Measurements from ENCODE around the gene SMIM5. TPM values are rescaled to one million over a fixed set of nuclear protein-coding genes. Genes with fewer than 3 reads are reported as not detected.
A peak's percentile ranks its signal among the peaks of the same experiment; 100 is the strongest.

Gene SMIM5, protein sequence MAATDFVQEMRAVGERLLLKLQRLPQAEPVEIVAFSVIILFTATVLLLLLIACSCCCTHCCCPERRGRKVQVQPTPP
- polyA plus RNA-seq (2011; rRNA removed): 0.10 TPM in 1 of 2 replicates, not detected in the other
- not detected in 2 replicates for polyA minus RNA-seq (2011; rRNA and poly(A)+ RNA removed)

DNA sequence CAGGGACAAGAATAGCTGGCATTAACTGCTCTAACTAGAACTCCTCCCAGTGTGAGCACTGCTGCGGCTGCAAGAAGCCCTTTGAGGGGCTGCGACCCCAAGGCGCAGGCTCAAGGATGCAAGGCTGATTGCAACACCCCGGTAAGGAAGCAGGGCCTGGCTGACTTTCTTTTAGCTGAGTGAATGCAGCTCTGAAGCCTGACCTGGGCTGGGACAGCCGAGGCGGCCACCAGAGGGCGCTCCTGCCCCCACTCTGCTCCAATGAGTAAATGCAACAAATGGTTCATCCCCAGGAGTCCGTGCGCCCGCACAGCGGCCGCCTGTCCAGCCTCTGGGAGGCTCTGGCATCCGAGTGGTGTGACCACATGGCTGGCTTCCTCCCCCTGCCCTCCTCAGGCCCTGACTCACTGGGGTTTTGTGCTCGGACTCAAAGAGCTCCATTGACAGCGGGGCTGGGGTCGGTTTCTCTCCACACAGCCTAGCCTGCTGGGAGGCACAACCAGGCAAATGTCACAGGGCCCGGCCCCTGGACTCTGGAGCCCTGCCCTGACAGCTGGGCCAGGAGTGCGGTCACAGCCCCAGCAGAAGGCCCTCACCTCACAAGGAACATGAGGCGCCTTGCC, at the start of gene SMIM5:
Gene SMIM5, plus strand, starts transcription at position 572 of the 623 bp plus-strand sequence. CDS start 6,768 bp downstream, outside the sequence.
- peaks cover 15% of the 10 kb centered on the region for H3K36me3 ChIP-seq (ENCODE audit: control insufficient read depth, insufficient read depth, low read length)
- ChIA-PET CTCF (interaction anchor here (0.5 to 21.7 kb wide), 53 partner anchors 9 to 798 kb away, joined by 3 to 502 read pairs (median 6); partner anchors contain the start of genes GALK1, RECQL5 and SAP30BP), POLR2A (no interaction called here)
- H3K4me3 ChIP-seq (ENCODE audit: low read depth, low read length): no peak within 1 kb of the TSS
- TF ChIP-seq, protein P1, sequence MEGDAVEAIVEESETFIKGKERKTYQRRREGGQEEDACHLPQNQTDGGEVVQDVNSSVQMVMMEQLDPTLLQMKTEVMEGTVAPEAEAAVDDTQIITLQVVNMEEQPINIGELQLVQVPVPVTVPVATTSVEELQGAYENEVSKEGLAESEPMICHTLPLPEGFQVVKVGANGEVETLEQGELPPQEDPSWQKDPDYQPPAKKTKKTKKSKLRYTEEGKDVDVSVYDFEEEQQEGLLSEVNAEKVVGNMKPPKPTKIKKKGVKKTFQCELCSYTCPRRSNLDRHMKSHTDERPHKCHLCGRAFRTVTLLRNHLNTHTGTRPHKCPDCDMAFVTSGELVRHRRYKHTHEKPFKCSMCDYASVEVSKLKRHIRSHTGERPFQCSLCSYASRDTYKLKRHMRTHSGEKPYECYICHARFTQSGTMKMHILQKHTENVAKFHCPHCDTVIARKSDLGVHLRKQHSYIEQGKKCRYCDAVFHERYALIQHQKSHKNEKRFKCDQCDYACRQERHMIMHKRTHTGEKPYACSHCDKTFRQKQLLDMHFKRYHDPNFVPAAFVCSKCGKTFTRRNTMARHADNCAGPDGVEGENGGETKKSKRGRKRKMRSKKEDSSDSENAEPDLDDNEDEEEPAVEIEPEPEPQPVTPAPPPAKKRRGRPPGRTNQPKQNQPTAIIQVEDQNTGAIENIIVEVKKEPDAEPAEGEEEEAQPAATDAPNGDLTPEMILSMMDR (IDR thresholded peaks at IDR 0.05; ENCODE audit: insufficient read depth, low read depth, low read length): peak; percentile 96
- no peaks in the 10 kb centered on the region for H3K27me3 ChIP-seq (ENCODE audit: control insufficient read depth, insufficient read depth, low read length)
- peak; percentile 45 for DNase-seq (ENCODE audit: low read depth)

DNA sequence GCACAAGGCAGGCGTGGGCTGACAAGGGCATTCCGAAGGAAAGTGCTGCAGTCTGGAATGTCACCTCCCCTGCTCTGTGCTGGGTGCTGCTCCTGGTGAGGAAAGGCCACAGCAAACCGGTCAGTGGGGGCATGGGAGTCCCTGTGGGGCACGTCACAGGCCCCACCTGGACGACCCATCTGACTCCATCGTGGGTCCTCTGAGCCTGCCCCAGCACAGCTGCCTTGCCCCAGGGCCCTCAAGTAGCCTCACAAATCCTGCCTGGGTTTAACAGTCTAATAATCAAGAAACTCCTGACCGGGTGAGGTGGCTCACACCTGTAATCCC, 48.4 kb upstream of the SMIM5 start:
- ChIA-PET CTCF (interaction anchor here (0.6 to 1.7 kb wide), 3 partner anchors 18 to 165 kb away, joined by 3 to 4 read pairs (median 3); no protein-coding TSS in a partner anchor), POLR2A (no interaction called here)
- Histone ChIP-seq H3K36me3 (ENCODE audit: control insufficient read depth, insufficient read depth, low read length) (no peaks in the 10 kb centered on the region), H3K4me3 (ENCODE audit: low read depth, low read length) (no peak overlapping the region), H3K27me3 (ENCODE audit: control insufficient read depth, insufficient read depth, low read length) (peaks cover 19% of the 10 kb centered on the region)
- DNase-seq (ENCODE audit: low read depth): no peak
- TF ChIP-seq, protein P1 (IDR thresholded peaks at IDR 0.05; ENCODE audit: insufficient read depth, low read depth, low read length): no peak

- DNase-seq (ENCODE audit: low read depth): no peak
- CTCF ChIA-PET: interaction anchor here (0.6 to 1.2 kb wide), 5 partner anchors 8 to 326 kb away, joined by 3 to 8 read pairs (median 5); partner anchors contain the start of genes MRPS7 and SMIM5
- POLR2A ChIA-PET: no interaction called here
Measured at GRCh38 chr17:75587675-75588595, 45.3 kb upstream of the SMIM5 start, which contains the start of gene MYO15B. MYO15B (plus strand) TSS chr17:75587800; CDS start chr17:75588058, 258 bp downstream.

DNA sequence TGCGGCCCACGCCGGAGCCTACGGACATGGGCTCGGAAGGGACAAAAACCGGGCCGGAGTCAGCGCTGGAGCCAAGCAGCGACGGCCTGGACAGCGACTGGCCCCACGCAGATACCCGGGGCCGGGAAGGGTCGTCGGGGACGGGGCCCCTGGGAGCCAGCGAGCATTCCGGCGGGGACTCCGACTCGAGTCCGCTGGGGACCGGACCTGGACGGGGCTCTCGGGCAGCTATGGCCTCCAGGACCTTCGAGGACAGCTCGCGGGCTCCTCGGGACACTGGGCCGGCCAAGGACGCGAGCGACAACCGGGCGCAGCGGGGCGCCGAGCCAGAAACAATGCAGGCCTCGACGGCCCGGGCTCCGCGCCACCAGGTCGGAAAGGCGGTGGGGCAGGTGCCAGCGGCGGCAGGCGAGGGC, 44.6 kb upstream of the SMIM5 start:
- ChIA-PET CTCF (interaction anchor here (0.6 to 1.2 kb wide), 5 partner anchors 8 to 327 kb away, joined by 3 to 8 read pairs (median 5); partner anchors contain the start of genes MRPS7 and SMIM5), POLR2A (no interaction called here)
- H3K36me3 ChIP-seq (ENCODE audit: control insufficient read depth, insufficient read depth, low read length): no peaks in the 10 kb centered on the region
- peak overlapping the region; percentile 23 for H3K4me3 ChIP-seq (ENCODE audit: low read depth, low read length)
- TF ChIP-seq, protein P1 (IDR thresholded peaks at IDR 0.05; ENCODE audit: insufficient read depth, low read depth, low read length): no peak
- H3K27me3 ChIP-seq (ENCODE audit: control insufficient read depth, insufficient read depth, low read length): peaks cover 17% of the 10 kb centered on the region
- no peak for DNase-seq (ENCODE audit: low read depth)

More at GRCh38 chr17:75587675-75588595, 45.3 kb upstream of the SMIM5 start, which contains the start of gene MYO15B:
- Histone ChIP-seq H3K4me3 (ENCODE audit: low read depth, low read length) (peak within 1 kb of the TSS; percentile 23), H3K27me3 (ENCODE audit: control insufficient read depth, insufficient read depth, low read length) (peaks cover 17% of the 10 kb centered on the region), H3K36me3 (ENCODE audit: control insufficient read depth, insufficient read depth, low read length) (no peaks in the 10 kb centered on the region)
- TF ChIP-seq, protein P1 (IDR thresholded peaks at IDR 0.05; ENCODE audit: insufficient read depth, low read depth, low read length): peak; percentile 18; the same call in 1 of the 2 replicates
